Measurements from ENCODE around the gene RGS21.

Gene RGS21

GRCh38 chr1:192395895-192396294, 79.1 kb downstream of the RGS21 start:
- TF ChIP-seq CTCF (IDR thresholded peaks at IDR 0.05; ENCODE audit: insufficient read depth, low read depth, low read length, missing control alignments) = no peak
- no peak for DNase-seq (ENCODE audit: low read depth)
- no peak overlapping the region for H3K4me3 ChIP-seq (ENCODE audit: low read length)

- DNase-seq (ENCODE audit: low read depth) = no peak
- H3K4me3 ChIP-seq (ENCODE audit: low read length) = no peak overlapping the region
- TF ChIP-seq CTCF (IDR thresholded peaks at IDR 0.05; ENCODE audit: insufficient read depth, low read depth, low read length, missing control alignments) = no peak
Observed at GRCh38 chr1:192399161-192399560, 82.4 kb downstream of the RGS21 start.

- no peak overlapping the region for H3K4me3 ChIP-seq (ENCODE audit: low read length)
- peak; percentile 68 for DNase-seq (ENCODE audit: low read depth)
- TF ChIP-seq CTCF (IDR thresholded peaks at IDR 0.05; ENCODE audit: insufficient read depth, low read depth, low read length, missing control alignments) = no peak
Observed at GRCh38 chr1:192401825-192402224, 85.0 kb downstream of the RGS21 start.

- no peak for DNase-seq (ENCODE audit: low read depth)
- no peak overlapping the region for H3K4me3 ChIP-seq (ENCODE audit: low read length)
- no peak for TF ChIP-seq CTCF (IDR thresholded peaks at IDR 0.05; ENCODE audit: insufficient read depth, low read depth, low read length, missing control alignments)
Observed at GRCh38 chr1:192402571-192402970, 85.8 kb downstream of the RGS21 start.

GRCh38 chr1:192407206-192407605, 90.4 kb downstream of the RGS21 start:
- no peak for TF ChIP-seq CTCF (IDR thresholded peaks at IDR 0.05; ENCODE audit: insufficient read depth, low read depth, low read length, missing control alignments)
- H3K4me3 ChIP-seq (ENCODE audit: low read length) = no peak overlapping the region
- DNase-seq (ENCODE audit: low read depth) = no peak

Measured in epithelial cell of esophagus (primary cell).